AG10803 (cell line): ENCODE measurements around the gene DCTN3.

ENCODE experiments used
- DNase-seq: peaks from one replicate; pipeline ENCODE4 v3.0.0; 2010; ENCODE audit warnings: low read depth
- H3K4me3 ChIP-seq: 2 replicates; pipeline ENCODE4 v1.5.1; 2011; ENCODE audit warnings: mild to moderate bottlenecking, low read length, control low read depth
- CTCF ChIP-seq: conservative IDR thresholded peaks from 2 replicates; pipeline ENCODE4 v1.5.1; 2011; ENCODE audit warnings: mild to moderate bottlenecking, low read length, control low read depth, inconsistent platforms

Gene DCTN3

GRCh38 chr9:34568774-34569173 lies 51.5 kb downstream of the DCTN3 start:
- no peak overlapping the region for H3K4me3 ChIP-seq
- DNase-seq, result no peak
- no peak for TF ChIP-seq CTCF

- no peak for TF ChIP-seq CTCF
- no peak overlapping the region for H3K4me3 ChIP-seq
- no peak for DNase-seq
Observed at GRCh38 chr9:34568133-34568532, 52.2 kb downstream of the DCTN3 start.

- TF ChIP-seq CTCF, result no peak
- no peak for DNase-seq
- no peak overlapping the region for H3K4me3 ChIP-seq
Observed at GRCh38 chr9:34566972-34567371, 53.3 kb downstream of the DCTN3 start.

- DNase-seq, result no peak
- H3K4me3 ChIP-seq, result no peak overlapping the region
- no peak for TF ChIP-seq CTCF
Observed at GRCh38 chr9:34566322-34566721, 54.0 kb downstream of the DCTN3 start.

GRCh38 chr9:34565856-34566255 lies 54.4 kb downstream of the DCTN3 start:
- no peak for TF ChIP-seq CTCF
- no peak overlapping the region for H3K4me3 ChIP-seq
- no peak for DNase-seq

GRCh38 chr9:34564617-34565016 lies 55.7 kb downstream of the DCTN3 start:
- no peak for DNase-seq
- H3K4me3 ChIP-seq, result no peak overlapping the region
- TF ChIP-seq CTCF, result no peak
